C1 segment of cervical spinal cord (tissue), 14 donors: ENCODE results near the gene CDH4.

Experiments
- DNase-seq, 14 donors: peaks; one replicate each; lab custom pipeline; 2025; lab: John Stamatoyannopoulos, UW

CDH4 gene

GRCh38 chr20:61601853-61602252, 349.8 kb downstream of the CDH4 start:
- no peak for DNase-seq

GRCh38 chr20:61603715-61604114, 351.7 kb downstream of the CDH4 start:
- DNase-seq: no peak

- no peak for DNase-seq
Observed at GRCh38 chr20:61604549-61604948, 352.5 kb downstream of the CDH4 start.

- DNase-seq: no peak
Observed at GRCh38 chr20:61605283-61605682, 353.2 kb downstream of the CDH4 start.

- DNase-seq: no peak
Observed at GRCh38 chr20:61605862-61606557, 353.9 kb downstream of the CDH4 start.

DNA sequence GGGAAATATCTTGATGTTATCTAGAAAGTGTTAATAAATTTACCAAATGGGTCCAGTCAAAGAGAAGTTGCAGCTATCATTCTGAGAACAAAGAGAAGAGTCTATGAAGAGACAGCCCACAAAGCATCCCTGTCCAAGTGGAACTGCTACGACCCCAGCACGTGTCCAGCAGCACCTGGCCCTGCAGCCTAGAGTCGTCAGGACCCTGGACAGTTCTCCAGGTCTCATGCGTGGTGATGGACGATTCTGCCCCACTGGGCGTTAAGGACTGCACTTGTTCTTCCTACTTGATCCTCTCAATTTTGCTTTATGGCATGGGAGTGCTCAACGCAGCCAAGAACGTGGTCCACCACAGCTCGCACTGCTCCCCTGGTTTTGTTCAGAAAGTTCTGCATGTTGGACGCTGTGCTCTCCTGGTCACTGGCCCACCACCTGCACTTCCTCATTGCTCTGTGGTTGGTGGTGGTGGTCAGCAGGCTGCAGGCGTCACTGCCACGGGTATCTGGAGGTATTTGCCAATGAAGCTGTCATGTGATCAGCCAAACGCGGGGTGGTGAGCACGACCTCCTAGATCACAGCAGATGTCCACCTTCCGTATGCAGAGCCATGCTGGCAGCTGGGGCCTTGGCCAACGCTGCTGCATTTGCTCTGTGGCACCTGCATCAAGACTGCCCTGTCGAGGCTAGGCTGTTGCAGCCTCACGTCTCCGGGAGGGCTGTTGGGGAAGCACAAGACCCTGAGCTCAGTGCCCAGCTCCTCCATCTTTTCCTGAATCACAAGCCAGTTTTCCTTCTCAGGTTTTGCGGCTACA, 356.4 kb downstream of the CDH4 start:
- no peak for DNase-seq

- no peak for DNase-seq
Observed at GRCh38 chr20:61609461-61609860, 357.4 kb downstream of the CDH4 start.

- DNase-seq: no peak
Observed at GRCh38 chr20:61611401-61612180, 359.5 kb downstream of the CDH4 start.

GRCh38 chr20:61613917-61614705, 362.1 kb downstream of the CDH4 start:
- DNase-seq: no peak

DNA sequence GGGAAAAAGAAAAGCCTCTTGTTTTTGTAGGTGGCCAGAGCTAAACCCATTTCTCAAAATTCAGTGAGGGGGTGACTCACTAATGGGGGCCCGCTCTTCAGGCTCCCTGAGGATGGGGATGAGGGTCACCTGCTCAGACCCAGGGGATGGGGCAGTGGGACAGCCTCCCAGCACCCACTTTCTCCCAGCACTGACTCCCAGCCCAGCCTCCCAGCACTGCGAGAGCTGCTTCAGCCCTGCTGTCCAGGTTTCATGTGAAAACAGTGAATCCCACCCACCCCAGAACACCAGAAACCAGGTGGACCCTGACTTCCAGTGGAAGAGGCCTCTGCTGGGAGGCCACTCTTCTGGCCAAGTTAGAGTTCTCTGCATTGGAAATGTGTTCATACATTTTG, 362.6 kb downstream of the CDH4 start:
- DNase-seq: no peak

GRCh38 chr20:61615806-61616205, 363.7 kb downstream of the CDH4 start:
- DNase-seq: no peak

- peak in 1 of 14 donors; percentile 46 for DNase-seq
Observed at GRCh38 chr20:61619751-61620150, 367.7 kb downstream of the CDH4 start.

GRCh38 chr20:61620174-61620573, 368.1 kb downstream of the CDH4 start:
- DNase-seq: no peak

DNA sequence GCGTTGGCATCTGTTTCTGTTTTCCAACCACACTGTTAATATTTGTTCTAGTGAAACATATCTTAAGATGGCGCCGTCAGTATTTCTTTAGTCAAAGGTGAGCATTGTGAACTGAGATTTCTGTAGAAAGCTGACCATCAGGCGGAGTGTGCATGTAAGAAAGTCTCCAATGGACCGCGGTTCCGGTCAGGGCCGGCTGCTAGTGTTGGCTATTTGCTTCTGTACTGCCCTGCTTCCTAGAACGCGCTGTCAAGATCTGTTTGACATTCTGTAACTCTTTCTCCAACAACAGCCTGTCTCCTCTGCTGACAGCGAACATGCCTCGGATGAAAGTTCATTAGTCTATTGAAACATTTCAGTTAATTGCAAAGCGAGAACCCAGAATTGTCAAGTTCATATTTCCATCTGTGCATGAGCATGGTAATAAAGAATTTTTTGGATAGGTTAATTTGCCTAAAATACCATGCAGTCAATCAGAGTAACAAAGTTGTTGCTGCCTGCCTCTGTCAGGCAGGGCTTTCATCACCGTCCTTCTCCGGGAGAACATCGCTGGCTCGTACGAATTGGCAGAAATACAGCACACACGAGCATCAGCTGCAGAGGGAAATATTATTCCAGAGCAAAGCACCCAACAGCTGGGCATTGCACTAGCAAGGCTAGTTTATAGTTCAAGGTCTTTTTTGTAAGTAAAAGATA, 369.1 kb downstream of the CDH4 start:
- DNase-seq: peak in 4 of 14 donors; percentile 6 to 48 (median 10)

- no peak for DNase-seq
Observed at GRCh38 chr20:61621852-61622251, 369.8 kb downstream of the CDH4 start.

DNA sequence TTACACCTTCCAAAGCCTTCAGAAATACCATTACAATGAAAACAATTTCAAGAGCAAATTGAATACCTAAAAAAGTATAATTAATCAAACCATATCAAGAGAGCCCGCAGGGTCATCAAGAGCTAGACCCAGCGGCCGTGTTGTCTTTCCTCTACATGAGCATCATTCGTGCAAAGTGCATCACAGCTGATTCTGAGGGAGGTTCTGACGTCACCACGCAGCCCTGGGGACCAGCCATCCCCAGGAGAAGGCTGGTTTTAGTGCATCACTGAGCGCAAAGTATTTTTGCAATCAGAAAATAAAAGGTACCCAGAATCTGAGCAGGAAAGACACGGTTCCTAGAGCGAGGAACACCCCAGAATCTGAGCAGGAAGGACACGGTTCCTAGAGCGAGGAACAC, 371.4 kb downstream of the CDH4 start:
- DNase-seq: no peak

GRCh38 chr20:61625246-61625645, 373.2 kb downstream of the CDH4 start:
- DNase-seq: no peak

- no peak for DNase-seq
Observed at GRCh38 chr20:61626412-61626811, 374.4 kb downstream of the CDH4 start.

DNA sequence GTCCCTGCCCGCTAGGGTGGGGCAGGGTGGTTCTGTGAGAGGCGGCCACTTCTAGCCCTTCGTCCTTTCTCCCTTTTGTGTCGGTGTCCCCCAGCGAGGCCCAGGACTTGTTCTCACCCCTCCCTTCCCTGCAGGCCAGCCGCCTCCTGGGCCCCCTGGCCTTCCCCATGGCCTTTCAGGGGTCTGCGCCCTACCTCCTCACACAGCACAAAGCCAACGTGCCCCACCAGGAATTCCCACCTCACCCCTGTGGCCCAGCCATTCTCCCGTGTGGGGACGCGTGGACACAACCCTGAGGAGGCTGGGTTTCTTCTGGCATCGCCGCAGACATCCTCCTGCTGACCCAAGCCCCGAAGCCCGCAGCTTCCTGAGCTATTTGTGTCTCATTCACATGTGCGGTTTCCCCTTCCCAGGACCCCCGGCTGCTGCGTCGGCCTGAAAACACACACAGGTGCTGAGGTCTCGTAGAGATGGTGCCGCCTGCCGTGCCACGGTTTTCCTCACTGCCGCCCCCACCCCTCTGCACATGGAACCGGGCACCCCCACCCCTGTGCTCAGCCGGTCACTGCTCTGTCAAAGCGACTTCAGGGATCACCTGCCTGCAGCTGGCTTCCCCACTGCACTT, 375.8 kb downstream of the CDH4 start:
- no peak for DNase-seq

DNA sequence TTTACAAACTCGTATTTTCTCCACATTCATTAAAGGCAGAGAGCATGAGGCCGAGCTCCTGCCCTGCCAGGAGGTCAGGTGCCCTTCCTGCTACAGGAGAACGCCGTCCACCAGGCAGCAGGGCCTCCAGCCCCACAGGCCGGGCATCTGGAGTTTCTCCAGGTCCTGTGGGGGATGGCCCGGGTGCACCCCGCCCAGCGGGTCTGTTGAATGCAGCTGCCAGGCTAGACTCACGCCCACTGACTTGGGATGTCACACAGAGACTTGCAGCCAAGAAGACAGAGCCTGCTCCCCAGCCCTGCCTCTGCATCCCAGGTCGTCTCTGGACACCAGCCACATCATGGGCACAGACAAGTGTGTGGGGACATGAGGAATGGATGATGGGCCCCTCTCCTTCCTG, 376.4 kb downstream of the CDH4 start:
- peak in 1 of 14 donors; percentile 43 for DNase-seq
